ENCODE results near the gene WWC2. TPM values are rescaled to one million over a fixed set of nuclear protein-coding genes. Genes with fewer than 3 reads are reported as not detected.
A peak's percentile ranks its signal among the peaks of the same experiment; 100 is the strongest.

Gene WWC2
- total RNA-seq (2021; ENCODE audit: unreplicated experiment), result 80.3 TPM
- polyA plus RNA-seq (2012; ENCODE audit: insufficient read length), result 30.8 TPM
- percentile 91 among the genes with signal in this experiment for Bru-seq, nascent RNA
- percentile 83 among the genes with signal in this experiment for BruChase-seq, experiment 1, labeled RNA remaining after a 2-hour chase
- percentile 86 among the genes with signal in this experiment for BruChase-seq, experiment 2, labeled RNA remaining after a 6-hour chase
- long read RNA-seq, full-length matches to known transcripts, result 95 of 156 reads
- long read RNA-seq, partial matches to known transcripts, result 23 of 156 reads
- long read RNA-seq, other reads (novel, unspliced or antisense), result 38 of 156 reads

GRCh38 chr4:183098723-183099536 is at the start of gene WWC2:
Gene WWC2 (plus strand): TSS chr4:183099257. CDS start chr4:183099492, 235 bp downstream.
- ATAC-seq (peak; percentile 91), DNase-seq (ENCODE audit: low read depth, low spot score) (no peak)
- ChIA-PET POLR2A (interaction anchor here (0.6 kb wide), 1 partner anchor 151 kb away, joined by 6 read pairs; no protein-coding TSS in a partner anchor), CTCF (interaction anchor here (0.7 kb wide), 2 partner anchors 58 to 161 kb away, joined by 3 to 4 read pairs; no protein-coding TSS in a partner anchor)
- Histone ChIP-seq H3K27me3 (ENCODE audit: control insufficient read depth, insufficient read depth, low read length) (no peaks in the 10 kb centered on the region), H3K27ac (ENCODE audit: low read length) (peak within 1 kb of the TSS; percentile 87), H3K36me3 (ENCODE audit: control insufficient read depth, insufficient read depth, low read length) (no peaks in the 10 kb centered on the region), H3K4me1 (ENCODE audit: control insufficient read depth, insufficient read depth, low read length) (peaks cover 15% of the 10 kb centered on the region), H3K9me3 (ENCODE audit: control insufficient read depth, insufficient read depth, low read depth, low read length) (no peaks in the 10 kb centered on the region), H3K4me3 (ENCODE audit: low read depth in 2 of 2, low read length in 2 of 2) (peak within 1 kb of the TSS; percentile 74 to 81)
- in situ Hi-C loops (cut with HindIII; ENCODE audit: low pct_unique_long_range_greater_than_20kb, low sequenced_read_pairs), result no loop called here
- intact Hi-C loops (cut with micrococcal nuclease; ENCODE audit: unreplicated experiment), result no loop called here
- BruUV-seq (replicated peaks), result no TSS peak
- TF ChIP-seq SIN3A (IDR thresholded peaks at IDR 0.05; ENCODE audit: borderline replicate concordance, insufficient read depth, low read depth, low read length), result peak; percentile 75; the same call in 1 of the 2 replicates
- 0 out of 2 replicates have a peak, but pooled peaks have one; percentile 46 for TF ChIP-seq POLR2AphosphoS5 (IDR thresholded peaks at IDR 0.05; ENCODE audit: low read depth, low read length)
- no peak for TF ChIP-seq CTCF (IDR thresholded peaks at IDR 0.05)
- 0 out of 4 replicates have a peak, but pooled peaks of 1 of the 2 experiments have one; percentile 13 for TF ChIP-seq REST (IDR thresholded peaks at IDR 0.05; ENCODE audit: insufficient read depth in 1 of 2, low read depth in 2 of 2, low read length in 1 of 2)

- intact Hi-C loops (cut with micrococcal nuclease; ENCODE audit: unreplicated experiment) (loop anchor here (10.0 kb wide), 1 partner anchor 99 kb away; no protein-coding TSS in a partner anchor), in situ Hi-C loops (cut with HindIII; ENCODE audit: low pct_unique_long_range_greater_than_20kb, low sequenced_read_pairs) (no loop called here)
- H3K4me3 ChIP-seq (ENCODE audit: low read depth in 2 of 2, low read length in 2 of 2), result no peak overlapping the region
- POLR2A ChIA-PET, result no interaction called here
- no TSS peak for BruUV-seq (replicated peaks)
- DNase-seq (ENCODE audit: low read depth, low spot score) (no peak), ATAC-seq (no peak)
- no peaks in the 10 kb centered on the region for H3K36me3 ChIP-seq (ENCODE audit: control insufficient read depth, insufficient read depth, low read length)
- H3K27ac ChIP-seq (ENCODE audit: low read length), result no peak overlapping the region
- TF ChIP-seq CTCF (IDR thresholded peaks at IDR 0.05), result no peak
- no peak for TF ChIP-seq REST (IDR thresholded peaks at IDR 0.05; ENCODE audit: insufficient read depth in 1 of 2, low read depth in 2 of 2, low read length in 1 of 2)
- TF ChIP-seq POLR2AphosphoS5 (IDR thresholded peaks at IDR 0.05; ENCODE audit: low read depth, low read length), result no peak
- TF ChIP-seq SIN3A (IDR thresholded peaks at IDR 0.05; ENCODE audit: borderline replicate concordance, insufficient read depth, low read depth, low read length), result no peak
- no peak for TF ChIP-seq TCF7L2 (IDR thresholded peaks at IDR 0.05; ENCODE audit: low read depth, low read length)
- H3K4me1 ChIP-seq (ENCODE audit: control insufficient read depth, insufficient read depth, low read length), result no peaks in the 10 kb centered on the region
- CTCF ChIA-PET, result no interaction called here
- no peaks in the 10 kb centered on the region for H3K9me3 ChIP-seq (ENCODE audit: control insufficient read depth, insufficient read depth, low read depth, low read length)
- no peaks in the 10 kb centered on the region for H3K27me3 ChIP-seq (ENCODE audit: control insufficient read depth, insufficient read depth, low read length)
Measured at GRCh38 chr4:183053681-183054080, 45.4 kb upstream of the WWC2 start.
